H9 (cell line): Measurements from ENCODE around the gene CCKAR. TPM values are rescaled to one million over a fixed set of nuclear protein-coding genes. Genes with fewer than 3 reads are reported as not detected.
A peak's percentile ranks its signal among the peaks of the same experiment; 100 is the strongest.

ENCODE experiments used
- DNase-seq: peaks from one replicate; pipeline ENCODE4 v3.0.0-alpha.2; 2017
- H2AFZ ChIP-seq: one replicate; pipeline ENCODE4 v1.6.1; 2013; ENCODE audit warnings: mild to moderate bottlenecking, low read length, control low read depth, moderate library complexity
- H2AK5ac ChIP-seq: 2 replicates; pipeline ENCODE4 v1.6.1; 2013; ENCODE audit warnings: low read length, control low read depth, mixed read lengths; ENCODE audit not compliant: insufficient read length
- H2BK120ac ChIP-seq: one replicate; pipeline ENCODE4 v1.6.1; 2013; ENCODE audit warnings: low read depth, mild to moderate bottlenecking, low read length, control low read depth, inconsistent platforms; ENCODE audit not compliant: poor library complexity, severe bottlenecking
- H2BK12ac ChIP-seq: 2 replicates; pipeline ENCODE4 v1.6.1; 2013; ENCODE audit warnings: low read length, control low read depth, mixed read lengths, low read depth; ENCODE audit not compliant: insufficient read length
- H2BK15ac ChIP-seq: 2 replicates; pipeline ENCODE4 v1.6.1; 2013; ENCODE audit warnings: low read depth, low read length, control low read depth
- H2BK20ac ChIP-seq: one replicate; pipeline ENCODE4 v1.6.1; 2013; ENCODE audit warnings: low read depth, mild to moderate bottlenecking, low read length, control low read depth, inconsistent platforms; ENCODE audit not compliant: poor library complexity, severe bottlenecking
- H2BK5ac ChIP-seq: 2 replicates; pipeline ENCODE4 v1.6.1; 2013; ENCODE audit warnings: low read length, control low read depth, mixed read lengths; ENCODE audit not compliant: insufficient read length
- H3K14ac ChIP-seq: 2 replicates; pipeline ENCODE4 v1.6.1; 2013; ENCODE audit warnings: low read length, control low read depth; ENCODE audit not compliant: insufficient read depth
- H3K18ac ChIP-seq: 2 replicates; pipeline ENCODE4 v1.6.1; 2013; ENCODE audit warnings: low read depth, mild to moderate bottlenecking, mixed read lengths, low read length, control low read depth; ENCODE audit not compliant: insufficient read length
- H3K23ac ChIP-seq: 2 replicates; pipeline ENCODE4 v1.6.1; 2013; ENCODE audit warnings: low read length, control low read depth, mixed read lengths, low read depth; ENCODE audit not compliant: insufficient read length
- H3K23me2 ChIP-seq: 2 replicates; pipeline ENCODE4 v1.6.1; 2013; ENCODE audit warnings: low read depth, mild to moderate bottlenecking, mixed read lengths, low read length, control low read depth; ENCODE audit not compliant: insufficient read length, poor library complexity, severe bottlenecking
- H3K27ac ChIP-seq: 2 replicates; pipeline ENCODE4 v1.5.1; 2013; ENCODE audit warnings: low read length, control low read depth, mixed read lengths, low read depth; ENCODE audit not compliant: insufficient read length
- H3K27me3 ChIP-seq: 2 replicates; pipeline ENCODE4 v1.6.1; 2013; ENCODE audit warnings: low read length, control low read depth, inconsistent platforms; ENCODE audit not compliant: insufficient read depth
- H3K4ac ChIP-seq: 2 replicates; pipeline ENCODE4 v1.6.1; 2013; ENCODE audit warnings: low read depth, mild to moderate bottlenecking, control low read depth, inconsistent platforms, low read length, moderate library complexity
- H3K4me1 ChIP-seq: 2 replicates; pipeline ENCODE4 v1.6.1; 2013; ENCODE audit warnings: low read length, control low read depth, inconsistent platforms; ENCODE audit not compliant: insufficient read depth
- H3K4me2 ChIP-seq: 2 replicates; pipeline ENCODE4 v1.6.1; 2013; ENCODE audit warnings: low read length, control low read depth, mixed read lengths; ENCODE audit not compliant: insufficient read length, insufficient read depth
- H3K56ac ChIP-seq: 2 replicates; pipeline ENCODE4 v1.6.1; 2013; ENCODE audit warnings: low read depth, mild to moderate bottlenecking, mixed read lengths, low read length, control low read depth; ENCODE audit not compliant: insufficient read length
- H3K79me1 ChIP-seq: 2 replicates; pipeline ENCODE4 v1.6.1; 2013; ENCODE audit warnings: low read depth, mild to moderate bottlenecking, moderate library complexity, low read length, control low read depth, inconsistent platforms; ENCODE audit not compliant: insufficient read depth, poor library complexity, severe bottlenecking
- H3K79me2 ChIP-seq: 2 replicates; pipeline ENCODE4 v1.6.1; 2013; ENCODE audit warnings: low read length, control low read depth, inconsistent platforms; ENCODE audit not compliant: insufficient read depth
- H3K9ac ChIP-seq: 2 replicates; pipeline ENCODE4 v1.6.1; 2013; ENCODE audit warnings: low read length, control low read depth, mixed read lengths; ENCODE audit not compliant: insufficient read length; ENCODE audit errors: extremely low read depth
- H3K9me3 ChIP-seq: one replicate; pipeline ENCODE4 v1.6.1; 2013; ENCODE audit warnings: low read depth, low read length, inconsistent platforms; ENCODE audit not compliant: control insufficient read depth
- H3T11ph ChIP-seq: one replicate; pipeline ENCODE4 v1.6.1; 2013; ENCODE audit warnings: mild to moderate bottlenecking, low read length, control low read depth, inconsistent platforms
- H4K20me1 ChIP-seq: one replicate; pipeline ENCODE4 v1.6.1; 2013; ENCODE audit not compliant: control insufficient read depth, insufficient read length, insufficient read depth
- H4K5ac ChIP-seq: 2 replicates; pipeline ENCODE4 v1.6.1; 2013; ENCODE audit warnings: low read depth, mild to moderate bottlenecking, mixed read lengths, low read length, control low read depth; ENCODE audit not compliant: insufficient read length
- H4K8ac ChIP-seq: replicated peaks from 2 replicates; pipeline ENCODE4 v1.6.1; 2013; ENCODE audit warnings: low read length, control low read depth, mixed read lengths, low read depth; ENCODE audit not compliant: insufficient read length
- H4K91ac ChIP-seq: 2 replicates; pipeline ENCODE4 v1.6.1; 2013; ENCODE audit warnings: low read depth, mild to moderate bottlenecking, moderate library complexity, mixed read lengths, low read length, control low read depth; ENCODE audit not compliant: insufficient read length
- H3K27ac Mint-ChIP-seq, 3 experiments: 2 replicates in 2 of 3; 3 replicates in 1 of 3; pipeline ENCODE4 v1.8.0; 2020 to 2021; ENCODE audit warnings: mixed read lengths in 3 of 3, mild to moderate bottlenecking in 1 of 3, moderate library complexity in 1 of 3
- H3K27me3 Mint-ChIP-seq: 2 replicates; pipeline ENCODE4 v1.8.0; 2021; ENCODE audit warnings: low read depth, mild to moderate bottlenecking, moderate library complexity, mixed read lengths
- H3K36me3 Mint-ChIP-seq, 3 experiments: 2 replicates in 2 of 3; 3 replicates in 1 of 3; pipeline ENCODE4 v1.8.0; 2020 to 2021; ENCODE audit warnings: low read depth in 3 of 3, mixed read lengths in 3 of 3; ENCODE audit not compliant: insufficient read depth in 1 of 3
- H3K4me1 Mint-ChIP-seq, 2 experiments: 2 replicates each; pipeline ENCODE4 v1.8.0; 2020; ENCODE audit warnings: mixed read lengths in 2 of 2
- H3K4me3 Mint-ChIP-seq, 2 experiments: 2 replicates in 1 of 2; 3 replicates in 1 of 2; pipeline ENCODE4 v1.8.0; 2020 to 2021; ENCODE audit warnings: mild to moderate bottlenecking in 2 of 2, mixed read lengths in 2 of 2, moderate library complexity in 1 of 2
- H3K9me3 Mint-ChIP-seq, 2 experiments: 2 replicates in 1 of 2; 3 replicates in 1 of 2; pipeline ENCODE4 v1.8.0; 2020; ENCODE audit warnings: mild to moderate bottlenecking in 2 of 2, mixed read lengths in 2 of 2, moderate library complexity in 1 of 2
- CTCF ChIP-seq: fragments of 200-600 bp; sonication (generic); conservative IDR thresholded peaks from 3 replicates; pipeline ENCODE4 v1.8.0; 2021; ENCODE audit warnings: antibody characterized with exemption, mild to moderate bottlenecking
- WGBS: extraction: QIAGEN DNeasy Blood & Tissue Kit; methylation state at CpG from one replicate; pipeline ENCODE4 v1.1.7; 2013; ENCODE audit warnings: missing lambda C conversion rate, low lambda C conversion rate, mixed read lengths; ENCODE audit not compliant: insufficient read length; ENCODE audit errors: extremely low coverage; 5-methylcytosine and 5-hydroxymethylcytosine counted together
- long read RNA-seq: library from polyadenylated mRNA; unstranded; transcript quantifications from one replicate; pipeline ENCODE4 v2.0.0, GENCODE V29; 2020
- total RNA-seq: library from RNA; stranded (reverse); gene quantifications from 2 replicates; pipeline ENCODE4 v1.2.1, GENCODE V29; 2021

CCKAR gene
- total RNA-seq: not detected in 2 replicates
- long read RNA-seq: 0 reads

DNA sequence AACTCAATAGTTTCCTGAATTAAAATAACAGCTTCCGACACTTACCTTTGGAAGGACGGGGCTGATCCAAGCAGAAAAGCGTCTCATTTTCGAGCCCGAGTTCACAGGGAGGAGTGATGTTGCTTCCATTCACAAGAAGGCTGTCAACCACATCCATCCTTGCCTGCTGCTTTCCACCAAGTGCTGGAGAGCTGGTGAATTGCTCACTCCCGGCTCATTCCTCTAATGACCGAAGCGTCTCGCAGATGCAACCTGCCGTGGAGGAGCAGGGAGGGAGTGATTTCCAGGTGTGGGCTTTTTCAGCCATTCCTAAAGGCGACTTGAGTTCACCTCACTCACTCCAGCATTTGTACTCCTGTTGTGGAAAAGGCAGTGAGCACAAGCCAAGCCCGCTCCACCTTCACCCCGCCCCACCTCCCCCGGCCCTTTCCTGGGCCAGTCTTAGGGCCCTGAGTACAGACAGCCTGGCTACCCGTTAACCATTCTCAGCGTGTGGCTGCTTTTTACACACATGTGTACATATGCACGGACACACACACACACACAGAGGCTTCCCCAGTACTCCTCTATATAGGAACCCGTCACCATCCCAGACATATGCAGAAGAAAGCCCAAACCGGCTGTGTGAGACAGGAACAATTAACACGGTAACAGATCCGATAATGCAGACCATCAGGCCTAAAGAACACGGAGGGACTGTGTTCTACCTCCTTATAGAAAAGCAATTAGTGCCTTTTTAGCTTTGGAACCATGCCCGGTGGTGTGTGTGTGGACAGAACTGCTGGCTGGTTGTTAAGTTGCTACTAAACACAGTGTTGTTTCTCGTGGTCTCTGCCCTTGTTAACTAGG lies at the start of gene CCKAR:
Gene CCKAR, minus strand, starts transcription at position 374 of the 849 bp plus-strand sequence. Its CDS starts 217 bp downstream, at position 157.
- Mint-ChIP-seq H3K36me3 (peaks cover 0 to 5% (median 0%) of the 10 kb centered on the region in 3 experiments; a peak in 3 of 7 replicates), H3K27me3 (peaks cover 3% of the 10 kb centered on the region), H3K4me1 (peaks cover 4 to 14% of the 10 kb centered on the region in 2 experiments; a peak in 3 of 4 replicates), H3K4me3 (no peak within 1 kb of the TSS), H3K9me3 (peaks cover 2 to 4% of the 10 kb centered on the region in 2 experiments; a peak in 3 of 5 replicates), H3K27ac (peak within 1 kb of the TSS in 1 of 3 experiments; percentile 63; a peak in 1 of 7 replicates)
- Histone ChIP-seq H3K14ac (no peak within 1 kb of the TSS), H2BK5ac (no peak within 1 kb of the TSS), H3K18ac (no peak within 1 kb of the TSS), H4K20me1 (no peaks in the 10 kb centered on the region), H4K5ac (no peak within 1 kb of the TSS), H3K27ac (no peak within 1 kb of the TSS), H3K27me3 (no peaks in the 10 kb centered on the region), H3T11ph (no peak within 1 kb of the TSS), H4K8ac (no peak within 1 kb of the TSS), H3K23ac (no peak within 1 kb of the TSS), H3K79me1 (no peaks in the 10 kb centered on the region), H3K79me2 (no peaks in the 10 kb centered on the region), H2BK20ac (no peak within 1 kb of the TSS), H2AFZ (no peak within 1 kb of the TSS), H2AK5ac (no peak within 1 kb of the TSS), H2BK12ac (no peak within 1 kb of the TSS), H2BK15ac (no peak within 1 kb of the TSS), H3K9ac (no peak within 1 kb of the TSS), H3K56ac (no peak within 1 kb of the TSS), H3K4me1 (no peaks in the 10 kb centered on the region), H2BK120ac (no peak within 1 kb of the TSS), H4K91ac (no peak within 1 kb of the TSS), H3K23me2 (no peaks in the 10 kb centered on the region), H3K9me3 (no peaks in the 10 kb centered on the region), H3K4ac (no peak within 1 kb of the TSS), H3K4me2 (no peak within 1 kb of the TSS)
- no peak for DNase-seq
- TF ChIP-seq CTCF: no peak
- no CpG with 5 or more reads among the region's 24 CpGs for WGBS
